ENCODE results near the gene IFI35.
"Not testable (repeated sequence)": the region's sequence is repeated elsewhere in the genome, so short reads cannot be mapped to it uniquely, and the experiment has no call there.

The IFI35 gene

DNA sequence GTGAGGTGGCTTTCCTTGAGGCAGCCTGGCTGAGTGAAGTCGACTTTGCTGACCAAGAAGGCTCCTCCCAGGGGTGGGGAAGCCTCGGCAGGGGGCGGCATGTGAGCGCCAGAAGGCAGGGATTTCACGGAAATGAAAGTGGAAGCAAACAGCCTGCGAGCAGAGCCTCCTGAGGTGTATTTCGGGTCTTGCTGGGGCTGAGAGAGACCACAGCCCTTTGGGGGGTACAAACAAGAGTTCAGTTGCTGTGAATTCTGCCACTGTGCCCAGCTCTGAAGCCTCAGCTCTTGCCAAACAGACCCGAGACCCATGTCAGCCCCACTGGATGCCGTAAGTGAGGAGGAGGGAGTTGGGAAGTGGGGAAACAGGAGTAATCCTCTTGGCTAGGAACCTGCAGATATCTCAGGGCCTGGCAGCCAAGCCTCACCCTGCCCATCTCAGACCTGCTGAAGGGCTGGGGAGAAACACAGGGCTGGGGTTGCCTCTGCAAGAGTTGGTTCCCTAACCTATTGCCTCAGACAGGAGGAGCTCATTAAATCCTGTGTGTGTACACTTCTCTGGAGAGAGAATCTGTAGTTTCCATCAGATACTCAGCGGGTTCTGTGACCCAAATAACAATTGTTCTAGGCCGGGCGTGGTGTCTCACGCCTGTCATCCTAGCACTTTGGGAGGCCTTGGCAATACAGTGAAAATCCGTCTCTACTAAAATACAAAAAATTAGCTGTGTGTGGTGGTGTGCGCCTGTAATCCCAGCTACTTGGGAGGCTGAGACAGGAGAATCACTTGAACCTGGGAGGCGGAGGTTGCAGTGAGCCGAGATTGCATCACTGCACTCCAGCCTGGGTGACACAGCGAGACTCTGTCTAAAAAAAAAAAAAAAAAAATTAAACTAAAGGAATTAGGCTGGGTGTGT, at the start of gene IFI35:
Gene IFI35 (plus strand): TSS at position 146 of the 913 bp plus-strand sequence. CDS start 164 bp downstream, at position 310.
- peak; percentile 76 for DNase-seq (ENCODE audit: low read depth, low spot score)

DNA sequence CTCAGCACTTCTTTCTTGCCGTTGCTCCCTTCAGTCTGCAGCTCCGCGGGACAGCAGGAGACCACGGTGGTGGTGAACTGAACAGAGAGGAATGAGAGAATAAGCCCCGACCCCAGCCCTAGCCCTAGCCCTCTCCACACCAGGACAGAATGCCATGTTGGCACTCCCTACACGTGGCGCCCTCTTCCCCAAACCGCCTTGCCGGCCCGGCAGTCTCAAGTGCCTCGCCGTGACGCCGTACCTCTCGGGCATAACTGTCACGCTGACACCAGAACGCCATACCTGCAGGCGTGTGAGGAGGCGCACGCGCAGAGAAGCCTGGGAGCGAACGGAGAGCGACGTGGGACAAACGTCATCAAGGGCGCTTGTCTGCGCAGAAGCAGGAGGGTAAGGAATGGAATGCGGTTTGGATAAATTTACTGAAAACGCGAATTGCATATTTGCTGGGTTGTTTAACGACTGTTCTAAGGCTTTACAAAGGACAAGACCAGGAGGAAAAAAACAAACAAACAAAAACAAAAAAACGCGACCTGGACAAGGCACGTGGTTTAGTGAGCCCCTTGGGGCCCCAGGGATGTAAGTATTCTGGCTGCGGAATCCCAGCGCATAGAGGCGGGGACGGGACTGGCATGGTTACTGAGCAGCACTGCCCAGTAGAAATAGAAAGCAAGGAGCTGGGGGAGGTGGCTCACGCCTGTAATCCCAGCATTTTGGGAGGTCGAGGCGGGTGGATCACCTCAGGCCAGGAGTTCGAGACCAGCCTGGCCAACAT, 42.2 kb upstream of the IFI35 start, which contains the start of gene AARSD1:
Gene AARSD1 (minus strand): TSS at position 294 of the 772 bp plus-strand sequence. CDS start 14 bp downstream, at position 280.
- DNase-seq (ENCODE audit: low read depth, low spot score) = peak; percentile 78

DNA sequence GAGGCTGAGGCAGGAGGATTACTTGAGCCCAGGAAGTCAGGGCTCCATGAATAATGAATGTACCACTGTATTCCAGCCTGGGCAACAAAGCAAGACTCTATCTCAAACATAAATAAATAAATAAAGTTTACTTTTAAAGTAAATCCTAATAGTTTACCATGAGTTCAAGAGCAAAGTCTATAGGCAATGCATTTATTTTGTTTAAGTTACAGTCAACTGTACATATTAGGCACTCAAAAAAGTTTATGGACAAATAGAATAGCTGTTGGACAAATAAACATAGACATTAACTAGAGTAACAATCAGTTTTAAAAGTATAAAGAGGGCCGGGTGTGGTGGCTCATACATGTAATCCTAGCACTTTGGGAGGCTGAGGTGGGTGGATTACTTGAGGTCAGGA, 38.7 kb upstream of the IFI35 start:
- DNase-seq (ENCODE audit: low read depth, low spot score) = no peak

DNA sequence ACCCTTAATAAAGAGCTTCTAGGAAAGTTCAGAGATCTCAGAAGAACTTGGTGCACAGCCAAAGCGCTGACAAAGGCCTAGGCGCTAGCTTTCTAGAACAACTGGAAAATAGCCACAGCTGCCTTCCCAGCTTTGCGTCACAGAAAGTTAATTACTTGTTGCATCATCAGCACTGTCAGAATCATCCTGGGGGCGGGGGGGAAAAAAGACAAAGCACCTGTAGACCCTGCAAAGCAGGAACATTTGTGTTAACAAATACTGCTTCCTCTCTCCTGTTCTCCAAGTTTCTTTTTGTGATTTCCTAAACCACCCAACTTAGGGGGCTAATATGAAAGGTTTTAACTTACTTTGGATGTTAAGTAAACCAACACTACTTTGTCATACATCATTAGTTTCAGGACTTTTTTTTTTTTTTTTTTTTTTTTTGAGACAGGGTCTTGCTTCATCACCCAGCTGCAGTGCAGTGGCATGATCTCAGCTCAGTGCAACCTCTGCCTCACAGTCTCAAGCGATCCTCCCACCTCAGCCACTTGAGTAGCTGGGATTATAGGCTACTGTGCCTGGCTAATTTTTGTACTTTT, 37.5 kb upstream of the IFI35 start:
- DNase-seq (ENCODE audit: low read depth, low spot score) = no peak

- no peak for DNase-seq (ENCODE audit: low read depth, low spot score)
These were observed 35.0 kb upstream of the IFI35 start for GRCh38 chr17:42971589-42971988.

GRCh38 chr17:42973323-42973722, 33.3 kb upstream of the IFI35 start:
- not testable (repeated sequence) for DNase-seq (ENCODE audit: low read depth, low spot score)

DNA sequence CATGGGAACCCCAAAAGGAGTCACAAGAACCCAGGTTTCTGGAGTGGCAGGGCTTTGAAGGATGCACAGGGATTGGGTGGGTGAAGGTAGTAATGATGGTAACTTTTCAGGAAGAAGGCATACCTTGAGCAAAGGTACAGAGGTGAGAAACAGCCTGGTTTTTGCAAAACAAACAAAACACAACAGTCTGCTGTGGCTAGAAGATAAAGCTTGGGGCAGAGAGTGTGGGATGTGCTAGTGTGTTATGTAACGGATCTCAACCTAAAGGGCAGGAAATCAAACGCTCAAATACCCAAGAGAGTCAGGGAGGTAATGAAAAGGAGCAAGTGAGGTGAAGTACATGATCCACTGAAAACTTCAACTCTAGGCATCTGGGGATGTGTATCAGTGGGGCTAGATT, 31.3 kb upstream of the IFI35 start:
- no peak for DNase-seq (ENCODE audit: low read depth, low spot score)

DNA sequence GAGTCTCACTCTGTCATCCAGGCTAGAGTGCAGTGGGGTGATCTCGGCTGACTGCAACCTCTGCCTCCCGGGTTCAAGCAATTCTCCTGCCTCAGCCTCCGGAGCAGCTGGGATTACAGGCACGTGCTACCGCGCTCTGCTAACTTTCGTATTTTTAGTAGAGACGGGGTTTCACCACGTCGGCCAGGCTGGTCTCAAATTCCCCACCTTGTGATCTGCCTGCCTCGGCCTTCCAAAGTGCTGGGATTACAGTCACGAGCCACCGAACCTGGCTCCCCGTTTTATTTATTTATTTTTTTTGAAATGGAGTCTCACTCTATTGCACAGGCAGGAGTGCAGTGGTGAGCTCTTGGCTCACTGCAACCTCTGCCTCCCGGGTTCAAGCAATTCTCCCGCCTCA, 30.9 kb upstream of the IFI35 start:
- not testable (repeated sequence) for DNase-seq (ENCODE audit: low read depth, low spot score)

DNA sequence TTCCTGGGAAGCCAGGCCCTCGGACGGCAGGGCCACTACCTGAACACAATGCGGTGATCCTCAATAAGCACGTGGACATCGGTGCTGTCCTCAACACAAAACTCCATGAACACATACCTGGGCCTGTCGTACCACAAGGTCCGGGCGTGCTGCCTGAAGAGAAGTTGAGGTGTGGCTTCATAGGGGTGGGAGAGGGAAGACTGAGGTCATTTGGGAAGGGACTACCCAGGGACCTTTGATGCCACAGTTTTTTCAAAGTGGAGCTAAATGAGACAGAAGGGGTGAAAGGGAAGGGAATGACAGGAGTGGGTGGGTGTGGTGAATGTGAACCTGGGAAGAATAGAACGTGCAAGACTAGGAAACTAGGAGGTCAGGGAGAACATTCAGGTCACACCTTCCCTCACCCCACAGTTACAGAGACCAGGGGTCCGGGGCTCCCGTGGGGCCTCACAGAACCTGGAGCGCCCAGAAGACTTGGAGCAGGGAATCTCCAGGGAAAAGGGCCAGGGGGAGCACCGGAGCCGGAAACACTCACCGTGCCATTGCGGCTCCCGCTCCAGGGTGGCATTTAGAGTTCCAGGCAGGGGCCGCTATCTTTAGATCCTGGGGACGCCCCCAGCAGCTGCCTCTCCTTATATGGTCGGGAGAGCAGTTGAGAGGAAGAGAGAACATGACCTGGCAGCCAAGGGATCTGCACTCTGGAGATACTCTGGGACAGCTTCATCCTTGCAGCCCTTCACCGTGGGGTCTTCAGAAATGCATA, 26.9 kb upstream of the IFI35 start, which contains the start of gene PTGES3L:
Gene PTGES3L (minus strand): TSS at position 570 of the 763 bp plus-strand sequence. CDS start 27 bp downstream, at position 543.
- no peak for DNase-seq (ENCODE audit: low read depth, low spot score)

- DNase-seq (ENCODE audit: low read depth, low spot score) = peak; percentile 81
These were observed 26.3 kb upstream of the IFI35 start, which contains the start of gene RUNDC1 for GRCh38 chr17:42980274-42980765. RUNDC1 (plus strand) TSS chr17:42980565; CDS start chr17:42980577, 12 bp downstream.

DNA sequence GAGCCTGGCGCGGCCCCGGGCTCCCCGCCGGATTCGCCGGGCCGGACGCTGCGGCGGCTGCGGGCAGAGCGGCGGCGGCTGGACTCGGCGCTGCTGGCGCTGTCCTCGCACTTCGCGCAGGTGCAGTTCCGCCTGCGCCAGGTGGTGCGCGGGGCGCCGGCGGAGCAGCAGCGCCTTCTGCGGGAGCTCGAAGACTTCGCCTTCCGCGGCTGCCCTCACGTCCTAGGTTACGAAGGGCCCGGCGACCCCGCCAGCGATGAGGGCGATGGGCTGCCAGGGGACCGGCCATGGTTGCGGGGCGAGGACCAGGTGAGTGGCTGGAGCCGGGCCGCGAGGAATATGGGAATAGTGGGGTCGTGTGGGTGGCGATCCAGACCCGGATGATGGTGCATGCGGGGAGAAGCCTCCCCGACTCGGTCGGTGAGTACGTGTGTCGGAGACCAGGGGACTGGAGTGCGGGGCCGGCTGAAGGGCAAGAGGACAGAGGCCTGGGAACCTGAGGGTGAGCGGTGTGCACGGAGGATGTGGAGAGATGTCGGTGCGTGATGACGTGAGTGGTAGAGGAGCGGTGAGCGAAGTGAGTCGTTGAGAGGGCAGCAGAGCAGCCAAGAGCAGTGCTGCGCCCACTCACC, 25.7 kb upstream of the IFI35 start:
- DNase-seq (ENCODE audit: low read depth, low spot score) = peak; percentile 25

GRCh38 chr17:42982266-42982665, 24.3 kb upstream of the IFI35 start:
- DNase-seq (ENCODE audit: low read depth, low spot score) = no peak

GRCh38 chr17:42985225-42985624, 21.4 kb upstream of the IFI35 start:
- no peak for DNase-seq (ENCODE audit: low read depth, low spot score)

GRCh38 chr17:42989141-42989540, 17.4 kb upstream of the IFI35 start:
- DNase-seq (ENCODE audit: low read depth, low spot score) = no peak

- no peak for DNase-seq (ENCODE audit: low read depth, low spot score)
These were observed 16.6 kb upstream of the IFI35 start for GRCh38 chr17:42989726-42990652.

DNA sequence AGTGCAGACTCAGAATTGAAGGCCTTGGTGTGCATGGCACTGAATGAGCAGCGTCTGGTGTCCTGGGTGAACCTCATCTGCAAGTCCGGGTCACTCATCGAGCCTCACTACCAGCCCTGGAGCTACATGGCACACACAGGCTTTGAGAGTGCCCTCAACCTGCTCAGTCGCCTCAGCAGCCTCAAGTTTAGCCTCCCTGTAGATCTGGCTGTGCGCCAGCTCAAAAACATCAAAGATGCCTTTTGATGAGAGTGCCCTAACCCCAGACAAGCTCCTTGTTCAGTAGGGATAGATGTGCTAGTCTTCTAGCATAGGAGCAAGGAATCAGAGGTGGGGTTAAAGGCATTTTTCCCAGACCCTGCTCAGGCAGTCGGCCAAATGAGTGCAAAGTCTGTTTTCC, 15.1 kb upstream of the IFI35 start:
- DNase-seq (ENCODE audit: low read depth, low spot score) = no peak

- DNase-seq (ENCODE audit: low read depth, low spot score) = no peak
These were observed 13.7 kb upstream of the IFI35 start for GRCh38 chr17:42992872-42993271.

DNA sequence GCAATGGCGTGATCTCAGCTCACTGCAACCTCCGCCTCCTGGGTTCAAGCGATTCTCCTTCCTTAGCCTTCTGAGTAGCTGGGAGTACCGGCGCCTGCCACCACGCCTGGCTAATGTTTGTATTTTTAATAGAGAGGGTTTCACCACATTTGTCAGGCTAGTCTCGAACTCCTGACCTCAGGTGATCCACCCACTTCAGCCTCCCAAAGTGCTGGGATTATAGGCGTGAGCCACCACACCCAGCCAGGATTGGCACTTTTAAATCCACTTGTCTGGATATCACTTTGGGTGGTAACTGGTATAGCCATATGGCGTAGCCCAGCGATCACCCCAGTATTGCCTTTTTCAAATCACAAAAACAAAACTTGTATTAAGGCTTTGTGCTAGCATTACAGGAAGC, 12.7 kb upstream of the IFI35 start:
- DNase-seq (ENCODE audit: low read depth, low spot score) = not testable (repeated sequence)

- no peak for DNase-seq (ENCODE audit: low read depth, low spot score)
These were observed 9.1 kb upstream of the IFI35 start for GRCh38 chr17:42997390-42997983.

All from activated naive CD8-positive, alpha-beta T cell treated with anti-CD3 and anti-CD28 coated beads, Interleukin-2, amount 50 U/mL, for 16 hours (primary cell).